Measurements from ENCODE around the gene LPIN1.

DNA sequence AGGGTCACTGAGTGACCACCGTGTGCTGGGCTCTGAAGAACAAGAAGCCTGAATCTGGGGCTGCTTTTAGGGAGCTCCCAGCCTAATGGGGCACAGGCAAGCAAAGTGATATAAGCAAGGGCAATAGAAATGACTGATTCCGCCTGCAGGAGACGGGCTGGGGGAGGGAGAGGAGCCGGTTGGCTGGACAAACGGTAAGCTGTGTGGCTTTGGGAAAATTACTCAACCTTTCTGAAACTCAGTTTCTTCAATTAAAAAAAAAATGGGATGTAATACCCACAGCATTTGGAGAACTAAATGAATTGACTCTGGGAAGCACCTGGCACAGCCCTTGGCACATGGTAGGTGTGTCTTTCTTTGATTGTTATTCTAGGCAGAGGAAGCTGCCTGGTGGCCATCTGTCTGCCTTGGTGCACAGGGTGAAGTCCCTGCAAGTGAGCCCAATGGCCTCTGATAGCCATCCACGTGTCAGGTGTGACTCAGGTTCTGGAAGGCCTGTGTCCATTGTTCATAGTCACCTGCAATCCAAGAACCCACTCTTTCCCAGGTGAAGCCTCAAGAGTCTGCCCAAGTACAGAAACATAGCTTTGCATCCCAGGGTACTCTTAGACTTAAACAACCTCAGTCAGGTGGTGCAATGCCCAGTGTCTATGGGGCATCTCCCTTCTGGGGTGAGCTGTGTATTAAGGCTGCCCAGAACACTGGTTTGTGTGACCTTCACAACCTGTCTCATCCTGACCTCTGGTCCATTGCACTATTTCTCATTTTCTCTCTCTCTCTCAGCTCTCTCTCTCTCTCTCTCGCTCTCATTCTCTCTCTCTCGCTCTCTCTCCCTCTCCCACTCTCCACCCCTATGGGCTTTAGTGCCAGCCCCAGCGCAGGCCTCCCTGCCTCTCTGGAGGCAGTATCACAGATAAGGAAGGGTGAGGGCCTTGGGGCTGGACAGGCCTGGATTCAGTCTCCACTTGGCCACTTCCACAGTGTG, 46.5 kb upstream of the LPIN1 start:
- no peak for TF ChIP-seq POLR2AphosphoS5 (IDR thresholded peaks at IDR 0.05; ENCODE audit: low read depth, low read length)
- TF ChIP-seq, protein P1, sequence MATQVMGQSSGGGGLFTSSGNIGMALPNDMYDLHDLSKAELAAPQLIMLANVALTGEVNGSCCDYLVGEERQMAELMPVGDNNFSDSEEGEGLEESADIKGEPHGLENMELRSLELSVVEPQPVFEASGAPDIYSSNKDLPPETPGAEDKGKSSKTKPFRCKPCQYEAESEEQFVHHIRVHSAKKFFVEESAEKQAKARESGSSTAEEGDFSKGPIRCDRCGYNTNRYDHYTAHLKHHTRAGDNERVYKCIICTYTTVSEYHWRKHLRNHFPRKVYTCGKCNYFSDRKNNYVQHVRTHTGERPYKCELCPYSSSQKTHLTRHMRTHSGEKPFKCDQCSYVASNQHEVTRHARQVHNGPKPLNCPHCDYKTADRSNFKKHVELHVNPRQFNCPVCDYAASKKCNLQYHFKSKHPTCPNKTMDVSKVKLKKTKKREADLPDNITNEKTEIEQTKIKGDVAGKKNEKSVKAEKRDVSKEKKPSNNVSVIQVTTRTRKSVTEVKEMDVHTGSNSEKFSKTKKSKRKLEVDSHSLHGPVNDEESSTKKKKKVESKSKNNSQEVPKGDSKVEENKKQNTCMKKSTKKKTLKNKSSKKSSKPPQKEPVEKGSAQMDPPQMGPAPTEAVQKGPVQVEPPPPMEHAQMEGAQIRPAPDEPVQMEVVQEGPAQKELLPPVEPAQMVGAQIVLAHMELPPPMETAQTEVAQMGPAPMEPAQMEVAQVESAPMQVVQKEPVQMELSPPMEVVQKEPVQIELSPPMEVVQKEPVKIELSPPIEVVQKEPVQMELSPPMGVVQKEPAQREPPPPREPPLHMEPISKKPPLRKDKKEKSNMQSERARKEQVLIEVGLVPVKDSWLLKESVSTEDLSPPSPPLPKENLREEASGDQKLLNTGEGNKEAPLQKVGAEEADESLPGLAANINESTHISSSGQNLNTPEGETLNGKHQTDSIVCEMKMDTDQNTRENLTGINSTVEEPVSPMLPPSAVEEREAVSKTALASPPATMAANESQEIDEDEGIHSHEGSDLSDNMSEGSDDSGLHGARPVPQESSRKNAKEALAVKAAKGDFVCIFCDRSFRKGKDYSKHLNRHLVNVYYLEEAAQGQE (IDR thresholded peaks at IDR 0.05; ENCODE audit: insufficient read depth in 1 of 2, low read depth in 2 of 2, low read length in 2 of 2): no peak
